GM19467 (cell line): ENCODE data around the gene FANCC.

Source experiments
- ATAC-seq: cut with Tn5 transposase; IDR thresholded peaks from one replicate; pipeline ENCODE4 v1.9.1; 2021; ENCODE audit warnings: mild to moderate bottlenecking, moderate library complexity; ENCODE audit not compliant: unreplicated experiment

The FANCC gene

DNA sequence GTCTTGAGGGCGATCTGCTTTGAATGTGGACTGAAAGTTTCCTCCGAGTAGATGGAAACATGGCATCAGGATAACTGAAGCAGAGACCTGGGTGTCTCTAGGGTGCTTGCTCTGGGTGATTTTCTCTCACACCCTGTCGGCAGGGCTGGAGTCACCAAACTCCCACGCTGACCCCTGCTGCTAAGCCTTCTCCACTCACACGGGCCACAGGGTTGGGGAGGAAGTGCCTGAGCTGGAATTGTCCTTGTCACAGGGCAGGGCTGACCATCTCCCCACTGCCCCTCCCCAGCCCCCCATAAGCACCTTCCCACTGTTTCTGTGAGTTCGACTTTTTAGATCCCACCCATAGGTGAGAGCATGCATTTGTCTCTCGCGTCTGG lies 212.9 kb downstream of the FANCC start:
- no peak for ATAC-seq

- no peak for ATAC-seq
Measured at GRCh38 chr9:95103871-95104580, 213.5 kb downstream of the FANCC start.

DNA sequence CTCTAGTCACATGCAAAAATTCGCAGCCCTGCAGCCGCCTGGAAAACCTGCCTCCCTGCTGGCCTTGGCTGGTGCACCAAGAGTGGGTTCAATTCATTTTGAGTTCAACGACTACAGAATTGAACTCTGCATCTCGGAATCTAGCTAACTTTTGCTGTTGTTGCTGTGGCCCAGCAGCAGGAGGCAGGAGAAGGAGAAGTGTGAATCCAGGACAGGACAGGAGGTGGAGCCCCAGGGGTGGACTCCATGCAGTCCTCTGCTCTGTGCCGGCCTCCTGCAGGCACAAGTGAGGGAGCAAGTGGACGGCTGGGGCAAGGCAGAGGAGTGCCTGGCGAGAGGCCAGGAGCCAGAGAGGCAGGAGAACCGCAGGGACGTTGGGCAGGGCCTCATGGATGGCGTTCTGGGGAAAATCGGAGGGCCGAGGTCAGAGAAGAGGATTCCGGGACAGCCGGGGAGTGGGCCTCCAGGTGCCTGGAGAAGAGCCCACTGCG lies 214.2 kb downstream of the FANCC start:
- ATAC-seq = no peak

- ATAC-seq = no peak
Measured at GRCh38 chr9:95102572-95102971, 214.9 kb downstream of the FANCC start.

DNA sequence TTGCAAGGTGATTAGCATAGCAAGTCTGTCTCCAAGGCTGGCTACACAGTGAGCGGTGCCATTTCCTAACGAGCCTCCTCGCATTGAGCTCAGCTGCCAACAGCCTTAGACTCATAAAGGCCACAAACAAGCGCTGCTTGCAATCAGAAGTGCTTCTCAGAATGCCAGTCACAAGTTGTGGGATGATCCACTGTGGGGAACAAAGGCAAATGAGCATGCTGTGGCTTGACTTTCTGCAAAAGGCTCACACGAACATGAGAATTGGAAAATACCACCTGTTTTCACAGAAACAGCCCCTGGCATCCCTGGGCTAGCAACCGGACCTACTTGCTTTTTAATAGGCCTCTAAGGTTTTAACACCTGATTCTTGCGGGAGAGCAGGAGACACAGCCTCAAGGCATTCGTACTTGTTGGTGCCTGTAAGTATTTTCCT lies 215.5 kb downstream of the FANCC start:
- no peak for ATAC-seq

DNA sequence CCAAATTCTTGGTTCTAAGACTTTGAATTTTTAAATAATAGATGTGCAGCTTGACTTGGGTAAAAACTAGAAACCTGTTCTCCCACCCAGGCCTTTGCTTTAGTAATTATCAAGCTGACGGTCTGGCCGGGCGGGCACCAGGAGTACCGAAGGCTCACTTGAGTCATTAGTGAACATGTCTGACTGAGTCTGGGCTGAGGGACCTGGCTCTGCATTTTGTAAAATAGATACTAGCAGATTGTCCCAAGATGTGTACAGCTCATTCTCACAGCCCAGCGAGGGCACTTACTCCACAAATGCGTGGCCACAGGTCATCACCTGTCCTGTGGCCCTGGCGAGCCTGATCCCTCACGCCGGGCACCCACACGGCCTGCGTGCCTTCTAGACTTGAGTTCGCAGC lies 216.2 kb downstream of the FANCC start:
- no peak for ATAC-seq

DNA sequence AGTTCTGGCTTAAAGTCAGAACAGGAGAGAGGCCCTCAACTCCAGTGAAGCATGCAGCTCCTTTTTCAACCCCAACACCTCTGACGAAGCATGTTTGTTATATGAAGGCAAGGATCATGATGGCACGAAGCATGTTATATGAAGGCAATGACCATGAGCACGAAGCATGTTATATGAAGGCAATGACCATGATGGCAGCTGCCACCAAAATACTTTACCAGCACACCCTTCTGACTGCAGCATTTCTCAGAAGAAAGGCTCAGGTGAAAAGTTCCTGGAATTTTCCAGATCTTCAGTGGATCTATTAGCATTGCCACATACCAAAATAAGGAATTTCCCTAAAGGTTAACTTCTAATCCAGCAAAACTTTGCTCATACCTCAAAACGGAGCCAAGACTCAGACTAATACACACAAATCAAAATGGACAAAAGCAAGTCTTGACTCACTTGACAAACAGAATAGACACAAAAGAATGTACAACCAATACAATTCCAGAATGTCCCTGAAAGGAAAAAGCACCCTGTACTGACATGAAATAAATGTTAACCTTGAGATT lies 217.4 kb downstream of the FANCC start:
- ATAC-seq = no peak

- no peak for ATAC-seq
Measured at GRCh38 chr9:95099321-95100070, 218.0 kb downstream of the FANCC start.

DNA sequence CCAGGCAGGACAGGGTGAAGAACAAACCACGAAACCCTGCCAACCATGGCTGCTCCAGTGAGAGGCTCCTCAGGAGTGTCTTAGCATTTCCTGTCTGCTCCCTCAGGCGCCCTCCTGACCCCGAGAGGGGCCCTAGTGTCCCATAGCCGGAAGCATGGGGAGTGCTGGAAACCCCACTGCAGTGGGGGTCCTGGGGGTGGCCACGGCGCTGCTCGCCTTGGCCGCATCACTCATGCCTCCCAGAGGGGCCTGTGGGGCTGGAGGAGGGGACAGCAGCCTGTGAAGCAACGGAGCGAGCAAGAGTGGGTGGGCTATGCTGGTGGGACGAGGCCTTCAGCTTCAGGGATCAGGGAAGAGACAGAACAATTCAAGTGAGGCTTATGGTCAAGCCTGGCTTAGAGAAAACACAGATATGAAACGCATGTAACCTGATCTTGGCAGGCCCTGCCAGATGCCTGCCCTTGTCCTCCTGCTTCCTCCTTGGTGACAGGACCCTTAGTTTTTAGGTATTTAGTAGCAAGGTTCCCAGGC lies 219.1 kb downstream of the FANCC start:
- no peak for ATAC-seq

- ATAC-seq = no peak
Measured at GRCh38 chr9:95097279-95097678, 220.2 kb downstream of the FANCC start.

DNA sequence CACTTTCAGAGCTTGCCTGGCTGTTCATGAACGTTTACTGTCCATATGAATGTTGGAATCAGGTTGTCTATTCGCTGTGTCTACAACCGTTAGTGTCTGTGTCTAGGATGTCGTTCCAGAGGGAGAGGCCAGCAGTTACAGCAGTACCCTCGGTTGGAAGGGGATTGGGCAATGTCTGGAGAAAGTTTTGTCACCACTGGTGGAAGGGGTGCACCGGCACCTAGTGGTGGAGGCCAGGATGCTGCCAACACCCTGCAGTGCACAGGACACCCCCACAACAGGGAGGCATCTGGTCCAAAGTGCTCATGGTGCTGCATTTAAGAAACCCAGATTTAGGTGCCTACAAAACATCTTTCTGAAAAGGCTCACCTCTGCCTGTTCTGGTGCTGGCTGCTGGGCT lies 220.7 kb downstream of the FANCC start:
- no peak for ATAC-seq

GRCh38 chr9:95096381-95096780 lies 221.1 kb downstream of the FANCC start:
- no peak for ATAC-seq

GRCh38 chr9:95095641-95096355 lies 221.7 kb downstream of the FANCC start:
- no peak for ATAC-seq

GRCh38 chr9:95094002-95094401 lies 223.5 kb downstream of the FANCC start:
- no peak for ATAC-seq

- no peak for ATAC-seq
Measured at GRCh38 chr9:95093586-95093985, 223.9 kb downstream of the FANCC start.

- no peak for ATAC-seq
Measured at GRCh38 chr9:95092262-95093072, 225.0 kb downstream of the FANCC start.

DNA sequence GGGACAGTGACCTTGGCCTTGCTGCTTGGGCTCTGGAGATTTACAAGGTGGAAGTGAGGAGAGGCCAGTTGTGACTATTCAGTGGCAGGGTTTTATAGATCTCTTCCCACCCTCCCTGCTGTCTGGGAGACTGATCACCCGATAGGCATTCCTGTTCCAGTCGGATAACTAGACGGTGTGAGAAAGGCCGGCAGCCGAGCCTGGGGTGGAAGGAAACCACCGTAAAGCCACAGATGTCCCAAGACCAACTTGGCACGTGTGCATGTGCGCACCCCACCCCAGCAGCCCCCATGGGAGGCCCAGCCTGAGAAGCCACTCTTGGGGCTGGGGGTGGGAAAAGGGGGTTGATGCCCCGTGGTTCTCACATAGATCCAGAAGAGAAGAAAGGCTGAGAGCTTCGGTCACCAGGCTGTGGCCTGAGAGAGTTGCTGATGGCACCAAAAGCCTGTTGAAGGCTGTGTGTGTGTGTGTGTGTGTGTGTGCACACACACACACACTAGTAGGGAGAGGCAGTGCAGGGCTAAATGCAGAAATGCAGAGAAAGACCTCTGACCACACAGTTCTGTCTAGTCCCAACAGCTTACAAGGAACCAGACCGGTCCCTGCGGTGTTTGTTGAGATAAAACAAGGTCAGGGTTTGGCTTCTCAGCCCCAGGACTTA lies 225.8 kb downstream of the FANCC start:
- ATAC-seq = no peak

DNA sequence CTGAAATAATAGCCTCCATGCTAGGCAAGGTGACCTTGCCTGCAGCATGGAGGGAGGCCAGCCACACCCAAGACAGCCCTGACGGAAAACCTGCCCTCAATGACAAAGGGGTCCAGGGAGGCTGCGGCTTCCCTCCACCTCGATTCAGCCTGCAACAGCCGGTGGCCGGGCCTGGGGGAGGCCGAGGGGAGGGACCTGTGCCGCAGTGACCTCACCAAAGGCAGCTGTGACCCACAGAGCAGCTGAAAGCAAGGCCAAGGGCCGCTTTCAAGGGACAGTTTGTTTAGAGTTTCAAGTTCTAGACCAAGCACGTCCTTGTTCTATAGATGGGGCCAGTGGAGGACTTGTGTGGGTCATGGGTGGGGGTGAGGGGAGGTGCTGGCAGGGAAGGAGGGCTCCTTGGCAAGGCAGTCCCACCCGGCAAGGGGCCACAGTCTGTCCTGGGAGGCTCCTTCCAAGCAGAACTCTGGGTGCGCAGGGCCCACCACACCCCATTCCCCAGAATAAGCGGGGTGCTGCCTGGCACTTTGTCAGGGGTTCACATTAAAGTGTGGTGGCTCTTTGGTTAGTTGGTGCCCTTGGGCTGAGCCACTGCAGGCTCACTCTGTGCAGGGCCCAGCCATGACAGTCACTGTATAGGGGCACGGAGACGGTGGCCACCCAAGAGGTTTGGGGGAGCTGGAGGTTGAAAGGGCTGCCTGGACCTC lies 226.5 kb downstream of the FANCC start:
- no peak for ATAC-seq
